ENCODE results near the gene LELP1. TPM values are rescaled to one million over a fixed set of nuclear protein-coding genes. Genes with fewer than 3 reads are reported as not detected.

The LELP1 gene
- total RNA-seq, 1 experiment from 2014 or later = not detected

DNA sequence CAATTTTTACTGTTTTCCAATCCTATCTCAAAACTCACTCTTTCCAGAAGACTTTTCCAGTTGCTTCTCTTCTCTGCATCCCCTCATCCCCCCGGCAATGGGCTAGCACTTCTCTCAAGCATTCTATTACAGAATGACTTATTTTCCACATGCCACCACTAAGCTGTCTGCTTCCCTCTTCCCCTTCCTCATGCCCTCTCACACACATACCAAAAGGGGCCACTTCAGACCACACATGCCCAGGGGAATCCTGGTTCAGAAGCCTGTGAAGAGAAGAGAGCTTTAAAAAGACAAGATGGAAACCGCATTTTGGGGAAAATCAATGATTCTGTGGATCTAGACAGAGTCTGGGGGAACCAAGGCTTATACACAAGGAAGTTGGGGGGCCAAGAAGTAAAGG is 47.9 kb downstream of the LELP1 start:
- H3K4me3 ChIP-seq (ENCODE audit: low read depth, low read length) = no peak overlapping the region
- no peak overlapping the region for H3K4me3 Mint-ChIP-seq (ENCODE audit: unreplicated experiment)
- TF ChIP-seq, protein P1, sequence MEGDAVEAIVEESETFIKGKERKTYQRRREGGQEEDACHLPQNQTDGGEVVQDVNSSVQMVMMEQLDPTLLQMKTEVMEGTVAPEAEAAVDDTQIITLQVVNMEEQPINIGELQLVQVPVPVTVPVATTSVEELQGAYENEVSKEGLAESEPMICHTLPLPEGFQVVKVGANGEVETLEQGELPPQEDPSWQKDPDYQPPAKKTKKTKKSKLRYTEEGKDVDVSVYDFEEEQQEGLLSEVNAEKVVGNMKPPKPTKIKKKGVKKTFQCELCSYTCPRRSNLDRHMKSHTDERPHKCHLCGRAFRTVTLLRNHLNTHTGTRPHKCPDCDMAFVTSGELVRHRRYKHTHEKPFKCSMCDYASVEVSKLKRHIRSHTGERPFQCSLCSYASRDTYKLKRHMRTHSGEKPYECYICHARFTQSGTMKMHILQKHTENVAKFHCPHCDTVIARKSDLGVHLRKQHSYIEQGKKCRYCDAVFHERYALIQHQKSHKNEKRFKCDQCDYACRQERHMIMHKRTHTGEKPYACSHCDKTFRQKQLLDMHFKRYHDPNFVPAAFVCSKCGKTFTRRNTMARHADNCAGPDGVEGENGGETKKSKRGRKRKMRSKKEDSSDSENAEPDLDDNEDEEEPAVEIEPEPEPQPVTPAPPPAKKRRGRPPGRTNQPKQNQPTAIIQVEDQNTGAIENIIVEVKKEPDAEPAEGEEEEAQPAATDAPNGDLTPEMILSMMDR (IDR thresholded peaks at IDR 0.05; ENCODE audit: insufficient read depth in 1 of 2, low read depth in 1 of 2, low read length in 1 of 2, severe bottlenecking in 1 of 2, unreplicated experiment in 1 of 2) = no peak
- H3K27ac Mint-ChIP-seq (ENCODE audit: unreplicated experiment) = no peak overlapping the region
- no peaks in the 10 kb centered on the region for H3K9me3 ChIP-seq
- no peaks in the 10 kb centered on the region for H3K36me3 Mint-ChIP-seq (ENCODE audit: insufficient read depth, unreplicated experiment)
- no peaks in the 10 kb centered on the region for H3K4me1 ChIP-seq
- no peaks in the 10 kb centered on the region for H3K4me1 Mint-ChIP-seq (ENCODE audit: low read depth, unreplicated experiment)
- no TSS peak for BruUV-seq (replicated peaks)
- no peaks in the 10 kb centered on the region for H3K9me3 Mint-ChIP-seq (ENCODE audit: unreplicated experiment)
- CTCF ChIA-PET = no interaction called here
- POLR2A ChIA-PET = no interaction called here
- no peaks in the 10 kb centered on the region for H3K36me3 ChIP-seq (ENCODE audit: control insufficient read depth, insufficient read depth, low read length)
- H3K27me3 Mint-ChIP-seq (ENCODE audit: insufficient read depth, unreplicated experiment) = peaks cover 3% of the 10 kb centered on the region
- no peaks in the 10 kb centered on the region for H3K27me3 ChIP-seq (replicated peaks; ENCODE audit: control insufficient read depth, insufficient read depth, low read length)
- intact Hi-C loops (cut with micrococcal nuclease; ENCODE audit: unreplicated experiment) = no loop called here
- no peak for DNase-seq

DNA sequence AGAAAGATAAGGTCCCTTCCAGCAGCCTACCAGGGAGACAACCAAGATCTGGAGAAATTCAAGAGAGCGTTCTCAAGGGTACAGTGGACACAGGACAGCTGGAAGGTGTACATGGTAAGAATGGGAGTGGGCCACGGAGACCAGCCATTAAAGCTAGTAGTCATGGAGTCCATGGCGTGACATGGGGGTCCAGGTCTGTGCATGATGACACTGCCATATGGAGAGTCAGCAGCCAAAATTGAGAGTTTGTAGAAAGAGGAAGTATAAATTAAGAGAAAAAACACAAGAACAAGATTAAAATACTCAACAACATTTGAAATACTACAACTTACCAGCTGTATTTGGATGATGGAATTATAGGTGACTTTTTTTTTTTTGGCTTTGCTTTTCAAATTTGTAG is 48.3 kb downstream of the LELP1 start:
- CTCF ChIA-PET = no interaction called here
- TF ChIP-seq, protein P1 (IDR thresholded peaks at IDR 0.05; ENCODE audit: insufficient read depth in 1 of 2, low read depth in 1 of 2, low read length in 1 of 2, severe bottlenecking in 1 of 2, unreplicated experiment in 1 of 2) = no peak
- Mint-ChIP-seq H3K27me3 (ENCODE audit: insufficient read depth, unreplicated experiment) (peaks cover 3% of the 10 kb centered on the region), H3K36me3 (ENCODE audit: insufficient read depth, unreplicated experiment) (no peaks in the 10 kb centered on the region), H3K27ac (ENCODE audit: unreplicated experiment) (no peak overlapping the region), H3K4me1 (ENCODE audit: low read depth, unreplicated experiment) (no peaks in the 10 kb centered on the region), H3K4me3 (ENCODE audit: unreplicated experiment) (no peak overlapping the region), H3K9me3 (ENCODE audit: unreplicated experiment) (no peaks in the 10 kb centered on the region)
- BruUV-seq (replicated peaks) = no TSS peak
- DNase-seq = no peak
- H3K9me3 ChIP-seq = no peaks in the 10 kb centered on the region
- H3K4me1 ChIP-seq = no peaks in the 10 kb centered on the region
- no peaks in the 10 kb centered on the region for H3K36me3 ChIP-seq (ENCODE audit: control insufficient read depth, insufficient read depth, low read length)
- intact Hi-C loops (cut with micrococcal nuclease; ENCODE audit: unreplicated experiment) = no loop called here
- H3K4me3 ChIP-seq (ENCODE audit: low read depth, low read length) = no peak overlapping the region
- no peaks in the 10 kb centered on the region for H3K27me3 ChIP-seq (replicated peaks; ENCODE audit: control insufficient read depth, insufficient read depth, low read length)
- POLR2A ChIA-PET = no interaction called here

DNA sequence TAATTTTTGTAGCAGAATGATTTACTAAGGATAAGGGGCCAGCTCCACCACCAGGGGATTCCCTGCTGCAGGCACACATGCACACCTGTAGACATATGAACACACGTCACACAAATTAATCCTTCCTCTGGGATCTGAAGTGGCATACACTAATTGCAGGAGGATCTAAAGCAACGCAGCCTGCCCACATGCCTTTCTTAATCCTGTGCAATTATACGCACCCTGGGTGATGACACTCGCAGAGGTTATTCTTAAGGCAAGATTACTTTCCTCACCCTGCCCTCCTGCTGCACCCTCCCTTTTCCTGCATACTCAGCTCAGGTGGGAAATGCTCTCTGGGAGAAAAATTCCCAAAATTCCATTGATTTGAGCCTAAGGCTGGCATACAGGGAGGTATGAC is 48.8 kb downstream of the LELP1 start:
- no peak overlapping the region for H3K27ac Mint-ChIP-seq (ENCODE audit: unreplicated experiment)
- intact Hi-C loops (cut with micrococcal nuclease; ENCODE audit: unreplicated experiment) = no loop called here
- no TSS peak for BruUV-seq (replicated peaks)
- Histone ChIP-seq H3K9me3 (no peaks in the 10 kb centered on the region), H3K36me3 (ENCODE audit: control insufficient read depth, insufficient read depth, low read length) (no peaks in the 10 kb centered on the region), H3K27me3 (replicated peaks; ENCODE audit: control insufficient read depth, insufficient read depth, low read length) (no peaks in the 10 kb centered on the region), H3K4me1 (no peaks in the 10 kb centered on the region), H3K4me3 (ENCODE audit: low read depth, low read length) (no peak overlapping the region)
- H3K36me3 Mint-ChIP-seq (ENCODE audit: insufficient read depth, unreplicated experiment) = no peaks in the 10 kb centered on the region
- no peaks in the 10 kb centered on the region for H3K4me1 Mint-ChIP-seq (ENCODE audit: low read depth, unreplicated experiment)
- H3K4me3 Mint-ChIP-seq (ENCODE audit: unreplicated experiment) = no peak overlapping the region
- TF ChIP-seq, protein P1 (IDR thresholded peaks at IDR 0.05; ENCODE audit: insufficient read depth in 1 of 2, low read depth in 1 of 2, low read length in 1 of 2, severe bottlenecking in 1 of 2, unreplicated experiment in 1 of 2) = no peak
- no peaks in the 10 kb centered on the region for H3K9me3 Mint-ChIP-seq (ENCODE audit: unreplicated experiment)
- POLR2A ChIA-PET = no interaction called here
- peaks cover 3% of the 10 kb centered on the region for H3K27me3 Mint-ChIP-seq (ENCODE audit: insufficient read depth, unreplicated experiment)
- DNase-seq = no peak
- CTCF ChIA-PET = no interaction called here

Measured in Caco-2 (cell line).